Body of pancreas (tissue), 4 donors: ENCODE measurements around the gene AMBRA1. TPM values are rescaled to one million over a fixed set of nuclear protein-coding genes. Genes with fewer than 3 reads are reported as not detected.

Experiments
- ATAC-seq: fragments of 150-250 bp; one replicate; pipeline ENCODE4 v1.9.1; 2016
- DNase-seq, 4 donors: peaks; one replicate each; pipeline ENCODE4 v3.0.0-alpha.2; 2019
- H3K27ac ChIP-seq, 4 donors: fragments of 200-600 bp; sonication (generic); 1 replicate in 3 of 4; 2 replicates in 1 of 4; pipeline versions ENCODE4 v1.5.1 to v1.6.1; 2016 to 2019; ENCODE audit warnings: mild to moderate bottlenecking in 1 of 4, mixed read lengths in 1 of 4, moderate library complexity in 1 of 4
- H3K27me3 ChIP-seq, 2 donors: fragments of 200-600 bp; sonication (generic); one replicate each; pipeline ENCODE4 v1.6.0; 2016; ENCODE audit warnings: mild to moderate bottlenecking in 1 of 2
- H3K36me3 ChIP-seq, 2 donors: fragments of 200-600 bp; sonication (generic); replicated peaks in 1 of 2; 2 replicates each; pipeline ENCODE4 v1.5.1; 2016; ENCODE audit warnings: low read depth in 2 of 2; ENCODE audit not compliant: insufficient read depth in 1 of 2
- H3K4me1 ChIP-seq: fragments of 200-600 bp; sonication (generic); one replicate; pipeline ENCODE4 v1.6.0; 2016
- H3K4me3 ChIP-seq, 2 donors: fragments of 200-600 bp; sonication (generic); 1 replicate in 1 of 2; 2 replicates in 1 of 2; pipeline ENCODE4 v1.5.1; 2016 to 2019
- H3K9me3 ChIP-seq, 3 donors: fragments of 200-600 bp; sonication (generic); 1 replicate in 2 of 3; 2 replicates in 1 of 3; pipeline ENCODE4 v1.5.1; 2016
- CTCF ChIP-seq, 7 experiments: fragments of 450-650 bp in 4 of 7; fragments of 200-600 bp in 3 of 7; sonication (generic) in 3 of 7; IDR thresholded peaks; one replicate each; pipeline ENCODE4 v1.5.1; 2016 to 2019; ENCODE audit warnings: antibody characterized with exemption in 7 of 7
- POLR2A ChIP-seq, 3 donors: fragments of 450-650 bp; IDR thresholded peaks; one replicate each; pipeline ENCODE4 v1.6.1; 2016; ENCODE audit warnings: antibody characterized with exemption in 3 of 3, mild to moderate bottlenecking in 2 of 3
- WGBS, 2 donors: methylation state at CpG; one replicate each; pipeline ENCODE4 v1.1.5; 2017; 5-methylcytosine and 5-hydroxymethylcytosine counted together
- intact Hi-C: fragments of 100-400 bp; cut with DNase I; formaldehyde crosslinking; loops from one replicate; pipeline ENCODE4 v1.15.1; 2023
- total RNA-seq, 2 donors: library from RNA; depleted of rRNA; stranded (reverse); fragments of >200 nt; gene quantifications; one replicate each; pipeline ENCODE4 v1.1.0, GENCODE V29; 2016

The AMBRA1 gene
- total RNA-seq, 2 donors from 2014 or later = 17.6 to 43.2 TPM

- Histone ChIP-seq H3K27me3 (no peaks in the 10 kb centered on the region), H3K36me3 (no peaks in the 10 kb centered on the region), H3K9me3 (no peaks in the 10 kb centered on the region), H3K4me3 (no peak overlapping the region), H3K4me1 (peaks cover 13% of the 10 kb centered on the region), H3K27ac (no peak overlapping the region)
- DNase-seq (no peak), ATAC-seq (peak; percentile 18)
- no peak for TF ChIP-seq CTCF (IDR thresholded peaks at IDR 0.05)
- TF ChIP-seq POLR2A (IDR thresholded peaks at IDR 0.05) = no peak
- intact Hi-C loops = no loop called here
- WGBS, 2 donors = 55 to 66% methylated on average over 5 of the region's 5 CpGs
Measured at GRCh38 chr11:46471943-46472661, 121.7 kb downstream of the AMBRA1 start.

GRCh38 chr11:46469926-46470325, 123.9 kb downstream of the AMBRA1 start:
- ATAC-seq (no peak), DNase-seq (no peak)
- Histone ChIP-seq H3K4me3 (no peak overlapping the region), H3K9me3 (no peaks in the 10 kb centered on the region), H3K4me1 (peaks cover 13% of the 10 kb centered on the region), H3K27ac (no peak overlapping the region), H3K36me3 (no peaks in the 10 kb centered on the region), H3K27me3 (no peaks in the 10 kb centered on the region)
- intact Hi-C loops = no loop called here
- TF ChIP-seq CTCF (IDR thresholded peaks at IDR 0.05) = no peak
- whole genome bisulfite sequencing, 2 donors = 94 to 95% methylated on average over 4 of the region's 4 CpGs

GRCh38 chr11:46465683-46466082, 128.1 kb downstream of the AMBRA1 start:
- no peaks in the 10 kb centered on the region for H3K9me3 ChIP-seq
- no peak for ATAC-seq
- no peak for TF ChIP-seq CTCF (IDR thresholded peaks at IDR 0.05)
- no peak for TF ChIP-seq POLR2A (IDR thresholded peaks at IDR 0.05)
- H3K27me3 ChIP-seq = no peaks in the 10 kb centered on the region
- no peak overlapping the region for H3K4me3 ChIP-seq
- no peak overlapping the region for H3K27ac ChIP-seq
- H3K4me1 ChIP-seq = no peaks in the 10 kb centered on the region
- intact Hi-C loops = no loop called here
- 28 to 31% methylated on average over 1 of the region's 1 CpG for WGBS, 2 donors
- no peaks in the 10 kb centered on the region for H3K36me3 ChIP-seq
- no peak for DNase-seq

- no peak for TF ChIP-seq POLR2A (IDR thresholded peaks at IDR 0.05)
- no peak for TF ChIP-seq CTCF (IDR thresholded peaks at IDR 0.05)
- Histone ChIP-seq H3K36me3 (no peaks in the 10 kb centered on the region), H3K27ac (no peak overlapping the region), H3K27me3 (no peaks in the 10 kb centered on the region), H3K9me3 (no peaks in the 10 kb centered on the region), H3K4me1 (no peaks in the 10 kb centered on the region), H3K4me3 (no peak overlapping the region)
- DNase-seq (no peak), ATAC-seq (no peak)
- 88 to 91% methylated on average over 5 of the region's 5 CpGs for WGBS, 2 donors
- intact Hi-C loops = no loop called here
Measured at GRCh38 chr11:46463701-46464421, 130.0 kb downstream of the AMBRA1 start.
